Measurements from ENCODE around the gene WDR41. TPM values are rescaled to one million over a fixed set of nuclear protein-coding genes. Genes with fewer than 3 reads are reported as not detected.
A peak's percentile ranks its signal among the peaks of the same experiment; 100 is the strongest.

WDR41 gene
- total RNA-seq, 1 experiment from 2014 or later, result 25.2 TPM

DNA sequence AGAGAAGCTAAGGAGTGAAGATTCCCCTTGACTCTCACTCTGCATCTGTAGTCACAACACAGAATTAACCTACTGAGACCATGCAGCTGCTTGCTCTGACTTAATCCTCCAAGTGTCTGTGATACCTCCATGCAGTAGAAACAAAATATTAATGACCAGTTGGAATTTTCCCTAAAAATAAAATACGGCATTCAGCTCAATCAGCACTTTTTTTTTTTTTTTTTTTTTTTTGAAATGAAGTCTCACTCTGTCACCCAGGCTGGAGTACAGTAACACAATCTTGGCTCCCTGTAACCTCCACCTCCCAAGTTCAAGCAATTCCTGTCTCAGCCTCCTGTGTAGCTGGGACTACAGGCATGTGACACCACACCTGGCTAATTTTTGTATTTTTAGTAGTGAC is 48.4 kb downstream of the WDR41 start:
- POLR2A ChIA-PET (ENCODE audit: unreplicated experiment), result no interaction called here
- H3K79me2 ChIP-seq (ENCODE audit: low read depth), result no peaks in the 10 kb centered on the region
- no TSS peak for BruUV-seq (replicated peaks)

DNA sequence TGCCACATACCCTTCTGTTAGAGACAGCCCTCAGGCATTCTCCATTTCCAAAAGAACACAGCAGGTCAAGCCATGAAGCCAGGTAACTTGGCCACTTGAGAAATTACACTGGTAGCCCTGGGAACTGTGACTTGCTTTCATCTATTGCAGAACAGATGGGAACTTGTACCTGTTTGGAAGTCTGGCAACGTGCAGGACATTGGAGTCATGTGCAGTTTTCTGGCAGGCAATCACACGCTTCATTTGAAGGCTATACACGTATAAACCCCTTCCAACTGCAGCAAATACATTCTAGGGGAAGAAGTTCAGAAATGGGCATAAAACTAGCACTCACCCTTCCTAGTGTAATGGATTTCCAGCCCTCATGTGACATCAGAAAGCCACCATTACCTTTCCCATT is 54.0 kb downstream of the WDR41 start:
- H3K9me3 ChIP-seq (ENCODE audit: insufficient read depth, low read depth), result no peaks in the 10 kb centered on the region
- POLR2A ChIA-PET (ENCODE audit: unreplicated experiment), result no interaction called here
- no peaks in the 10 kb centered on the region for H3F3A ChIP-seq (ENCODE audit: insufficient read depth, low read depth)
- no peak overlapping the region for H3K27ac ChIP-seq
- CTCF ChIA-PET, result no interaction called here
- H4K20me1 ChIP-seq (ENCODE audit: insufficient read depth), result no peaks in the 10 kb centered on the region
- H3K27me3 ChIP-seq (ENCODE audit: insufficient read depth, low read depth), result no peaks in the 10 kb centered on the region
- H3K36me3 ChIP-seq (ENCODE audit: low read depth), result no peaks in the 10 kb centered on the region
- DNase-seq, result no peak
- BruUV-seq (replicated peaks), result no TSS peak
- intact Hi-C loops (cut with micrococcal nuclease; ENCODE audit: unreplicated experiment), result loop anchor here (5.0 kb wide), 1 partner anchor 351 kb away; the partner anchor contains the start of gene ZBED3
- no peaks in the 10 kb centered on the region for H3K9me2 ChIP-seq (ENCODE audit: insufficient read depth)
- H3K4me1 ChIP-seq (replicated peaks; ENCODE audit: insufficient read depth), result no peaks in the 10 kb centered on the region
- no peaks in the 10 kb centered on the region for H3K79me2 ChIP-seq (ENCODE audit: low read depth)
- TF ChIP-seq EZH2 (IDR thresholded peaks at IDR 0.05; ENCODE audit: low read depth), result no peak
- TF ChIP-seq, protein P1, sequence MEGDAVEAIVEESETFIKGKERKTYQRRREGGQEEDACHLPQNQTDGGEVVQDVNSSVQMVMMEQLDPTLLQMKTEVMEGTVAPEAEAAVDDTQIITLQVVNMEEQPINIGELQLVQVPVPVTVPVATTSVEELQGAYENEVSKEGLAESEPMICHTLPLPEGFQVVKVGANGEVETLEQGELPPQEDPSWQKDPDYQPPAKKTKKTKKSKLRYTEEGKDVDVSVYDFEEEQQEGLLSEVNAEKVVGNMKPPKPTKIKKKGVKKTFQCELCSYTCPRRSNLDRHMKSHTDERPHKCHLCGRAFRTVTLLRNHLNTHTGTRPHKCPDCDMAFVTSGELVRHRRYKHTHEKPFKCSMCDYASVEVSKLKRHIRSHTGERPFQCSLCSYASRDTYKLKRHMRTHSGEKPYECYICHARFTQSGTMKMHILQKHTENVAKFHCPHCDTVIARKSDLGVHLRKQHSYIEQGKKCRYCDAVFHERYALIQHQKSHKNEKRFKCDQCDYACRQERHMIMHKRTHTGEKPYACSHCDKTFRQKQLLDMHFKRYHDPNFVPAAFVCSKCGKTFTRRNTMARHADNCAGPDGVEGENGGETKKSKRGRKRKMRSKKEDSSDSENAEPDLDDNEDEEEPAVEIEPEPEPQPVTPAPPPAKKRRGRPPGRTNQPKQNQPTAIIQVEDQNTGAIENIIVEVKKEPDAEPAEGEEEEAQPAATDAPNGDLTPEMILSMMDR (conservative IDR thresholded peaks at IDR 0.05), result no peak; the same call in 1 of the 2 replicates
- H2AFZ ChIP-seq, result no peak overlapping the region
- no peak overlapping the region for H3K4me2 ChIP-seq
- no peak overlapping the region for H3K4me3 ChIP-seq

More for the DNA sequence above, 48.4 kb downstream of the WDR41 start:
- TF ChIP-seq EZH2 (IDR thresholded peaks at IDR 0.05; ENCODE audit: low read depth), result no peak
- TF ChIP-seq, protein P1 (conservative IDR thresholded peaks at IDR 0.05), result no peak
- no peaks in the 10 kb centered on the region for H4K20me1 ChIP-seq (ENCODE audit: insufficient read depth)
- DNase-seq, result no peak
- H3K4me1 ChIP-seq (replicated peaks; ENCODE audit: insufficient read depth), result no peaks in the 10 kb centered on the region
- intact Hi-C loops (cut with micrococcal nuclease; ENCODE audit: unreplicated experiment), result no loop called here
- no peaks in the 10 kb centered on the region for H3K27me3 ChIP-seq (ENCODE audit: insufficient read depth, low read depth)
- H3K9me2 ChIP-seq (ENCODE audit: insufficient read depth), result no peaks in the 10 kb centered on the region
- H3K27ac ChIP-seq, result no peak overlapping the region
- H3F3A ChIP-seq (ENCODE audit: insufficient read depth, low read depth), result no peaks in the 10 kb centered on the region
- no peak overlapping the region for H2AFZ ChIP-seq
- no peaks in the 10 kb centered on the region for H3K36me3 ChIP-seq (ENCODE audit: low read depth)
- no peak overlapping the region for H3K4me3 ChIP-seq
- H3K4me2 ChIP-seq, result no peak overlapping the region
- CTCF ChIA-PET, result interaction anchor here (0.6 kb wide), 1 partner anchor 182 kb away, joined by 5 read pairs; no protein-coding TSS in a partner anchor
- no peaks in the 10 kb centered on the region for H3K9me3 ChIP-seq (ENCODE audit: insufficient read depth, low read depth)

DNA sequence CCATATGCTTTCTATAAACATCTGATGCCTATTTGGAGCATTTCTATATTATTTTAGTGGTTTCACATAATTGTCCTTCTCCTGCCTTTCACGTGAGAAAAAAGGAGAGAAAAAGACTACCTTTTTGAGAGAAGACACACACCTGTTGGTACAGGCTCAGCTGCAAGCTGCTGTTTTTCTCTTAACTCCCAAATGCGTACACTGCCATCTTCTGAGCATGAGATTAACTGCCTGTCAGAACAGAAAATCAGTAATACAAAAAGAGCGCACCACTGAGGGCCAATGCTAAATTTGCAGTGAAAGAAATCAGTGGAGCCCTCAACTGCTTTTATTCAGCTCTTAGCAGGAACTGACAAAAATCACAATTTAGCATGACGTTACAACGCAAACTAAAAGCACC is 54.9 kb downstream of the WDR41 start:
- Histone ChIP-seq H3K27me3 (ENCODE audit: insufficient read depth, low read depth) (no peaks in the 10 kb centered on the region), H4K20me1 (ENCODE audit: insufficient read depth) (no peaks in the 10 kb centered on the region), H3K36me3 (ENCODE audit: low read depth) (no peaks in the 10 kb centered on the region), H3K9me3 (ENCODE audit: insufficient read depth, low read depth) (no peaks in the 10 kb centered on the region), H3F3A (ENCODE audit: insufficient read depth, low read depth) (no peaks in the 10 kb centered on the region), H3K4me3 (no peak overlapping the region), H3K9me2 (ENCODE audit: insufficient read depth) (no peaks in the 10 kb centered on the region), H2AFZ (no peak overlapping the region), H3K79me2 (ENCODE audit: low read depth) (no peaks in the 10 kb centered on the region), H3K4me1 (replicated peaks; ENCODE audit: insufficient read depth) (no peaks in the 10 kb centered on the region), H3K4me2 (no peak overlapping the region), H3K27ac (no peak overlapping the region)
- DNase-seq, result no peak
- TF ChIP-seq EZH2 (IDR thresholded peaks at IDR 0.05; ENCODE audit: low read depth), result no peak
- TF ChIP-seq, protein P1 (conservative IDR thresholded peaks at IDR 0.05), result peak; percentile 36
- CTCF ChIA-PET, result interaction anchor here (0.6 to 0.8 kb wide), 2 partner anchors 309 to 649 kb away, joined by 3 read pairs; no protein-coding TSS in a partner anchor
- intact Hi-C loops (cut with micrococcal nuclease; ENCODE audit: unreplicated experiment), result loop anchor here (1.0 to 5.0 kb wide), 2 partner anchors 293 to 350 kb away; partner anchors contain the start of gene ZBED3
- POLR2A ChIA-PET (ENCODE audit: unreplicated experiment), result no interaction called here
- no TSS peak for BruUV-seq (replicated peaks)
